Measurements from ENCODE around the gene ZNRF3.
A peak's percentile ranks its signal among the peaks of the same experiment; 100 is the strongest.
"Not testable (repeated sequence)": the region's sequence is repeated elsewhere in the genome, so short reads cannot be mapped to it uniquely, and the experiment has no call there.

ZNRF3 gene

GRCh38 chr22:28882878-28883656 lies at the start of gene ZNRF3:
ZNRF3 (plus strand) TSS chr22:28883572; CDS start chr22:28883767, 195 bp downstream.
- DNase-seq (ENCODE audit: low spot score), result peak; percentile 93

GRCh38 chr22:28835630-28836189 lies 47.7 kb upstream of the ZNRF3 start:
- DNase-seq (ENCODE audit: low spot score), result no peak

- DNase-seq (ENCODE audit: low spot score), result no peak
Observed at GRCh38 chr22:28837640-28838039, 45.7 kb upstream of the ZNRF3 start.

GRCh38 chr22:28838971-28839370 lies 44.4 kb upstream of the ZNRF3 start:
- DNase-seq (ENCODE audit: low spot score), result no peak

GRCh38 chr22:28841111-28841510 lies 42.3 kb upstream of the ZNRF3 start:
- no peak for DNase-seq (ENCODE audit: low spot score)

GRCh38 chr22:28843633-28844032 lies 39.7 kb upstream of the ZNRF3 start:
- DNase-seq (ENCODE audit: low spot score), result no peak

GRCh38 chr22:28844277-28844676 lies 39.1 kb upstream of the ZNRF3 start:
- DNase-seq (ENCODE audit: low spot score), result not testable (repeated sequence)

- no peak for DNase-seq (ENCODE audit: low spot score)
Observed at GRCh38 chr22:28846994-28847393, 36.4 kb upstream of the ZNRF3 start.

GRCh38 chr22:28855355-28856094 lies 27.8 kb upstream of the ZNRF3 start:
- DNase-seq (ENCODE audit: low spot score), result peak; percentile 82

- DNase-seq (ENCODE audit: low spot score), result no peak
Observed at GRCh38 chr22:28856095-28856455, 27.3 kb upstream of the ZNRF3 start.

GRCh38 chr22:28857288-28857687 lies 26.1 kb upstream of the ZNRF3 start:
- DNase-seq (ENCODE audit: low spot score), result no peak

- no peak for DNase-seq (ENCODE audit: low spot score)
Observed at GRCh38 chr22:28864878-28865596, 18.3 kb upstream of the ZNRF3 start.

- DNase-seq (ENCODE audit: low spot score), result no peak
Observed at GRCh38 chr22:28867191-28867590, 16.2 kb upstream of the ZNRF3 start.

GRCh38 chr22:28868389-28868788 lies 15.0 kb upstream of the ZNRF3 start:
- DNase-seq (ENCODE audit: low spot score), result peak; percentile 65

GRCh38 chr22:28869736-28870135 lies 13.6 kb upstream of the ZNRF3 start:
- DNase-seq (ENCODE audit: low spot score), result no peak

- peak; percentile 49 for DNase-seq (ENCODE audit: low spot score)
Observed at GRCh38 chr22:28873183-28873963, 10.0 kb upstream of the ZNRF3 start.

- DNase-seq (ENCODE audit: low spot score), result no peak
Observed at GRCh38 chr22:28874061-28874460, 9.3 kb upstream of the ZNRF3 start.

- DNase-seq (ENCODE audit: low spot score), result no peak
Observed at GRCh38 chr22:28874811-28875320, 8.5 kb upstream of the ZNRF3 start.

- DNase-seq (ENCODE audit: low spot score), result peak; percentile 68
Observed at GRCh38 chr22:28882545-28882877, 861 bp upstream of the ZNRF3 start.

GRCh38 chr22:28883657-28883916 lies 215 bp downstream of the ZNRF3 start:
- no peak for DNase-seq (ENCODE audit: low spot score)

GRCh38 chr22:28883917-28884746 lies 760 bp downstream of the ZNRF3 start:
- DNase-seq (ENCODE audit: low spot score), result peak; percentile 49
